HepG2 (cell line): Measurements from ENCODE around the gene CKLF. TPM values are rescaled to one million over a fixed set of nuclear protein-coding genes. Genes with fewer than 3 reads are reported as not detected.
A peak's percentile ranks its signal among the peaks of the same experiment; 100 is the strongest.

Source experiments
- AGO2 ChIP-seq: fragments of 200-400 bp; formaldehyde crosslinking; optimal IDR thresholded peaks from 2 replicates; pipeline ENCODE3; 2017; ENCODE audit warnings: mild to moderate bottlenecking, low read depth, low read length, moderate library complexity
- CENPX ChIP-seq: sonication (generic); formaldehyde crosslinking; IDR thresholded peaks from 2 replicates; pipeline ENCODE4 v1.9.0; 2021; ENCODE audit warnings: mild to moderate bottlenecking, missing genetic modification reagents, moderate library complexity
- CREBL2 ChIP-seq: sonication (generic); formaldehyde crosslinking; IDR thresholded peaks from 2 replicates; pipeline ENCODE4 v1.8.1; 2023; ENCODE audit warnings: missing genetic modification reagents, mild to moderate bottlenecking, borderline replicate concordance
- E2F2 ChIP-seq: sonication (generic); formaldehyde crosslinking; IDR thresholded peaks from 2 replicates; pipeline ENCODE4 v1.4.0; 2020; ENCODE audit warnings: missing genetic modification reagents, borderline replicate concordance
- ELF3 ChIP-seq: IDR thresholded peaks from 2 replicates; pipeline ENCODE4 v1.6.1; 2016; ENCODE audit warnings: missing genetic modification reagents, missing compliant biosample characterization
- GLI4 ChIP-seq: sonication (generic); formaldehyde crosslinking; IDR thresholded peaks from 2 replicates; pipeline ENCODE4 v1.5.1; 2020; ENCODE audit warnings: missing genetic modification reagents, mild to moderate bottlenecking, moderate library complexity, borderline replicate concordance
- NFYC ChIP-seq: IDR thresholded peaks from 2 replicates; pipeline ENCODE4 v1.6.1; 2016; ENCODE audit warnings: missing genetic modification reagents, missing compliant biosample characterization
- NONO ChIP-seq, 2 experiments: fragments of 450-650 bp in 1 of 2; sonication (generic) in 1 of 2; formaldehyde crosslinking in 1 of 2; IDR thresholded peaks in 1 of 2; conservative IDR thresholded peaks in 1 of 2; 2 replicates each; pipeline versions ENCODE4 v1.6.1 to v1.8.0; 2017 to 2022; ENCODE audit warnings: mild to moderate bottlenecking in 1 of 2, missing genetic modification reagents in 1 of 2, moderate library complexity in 1 of 2
- POGZ ChIP-seq: sonication (generic); formaldehyde crosslinking; IDR thresholded peaks from 2 replicates; pipeline ENCODE4 v1.4.0; 2020; ENCODE audit warnings: mild to moderate bottlenecking, missing genetic modification reagents
- POLR2G ChIP-seq: fragments of 200-400 bp; formaldehyde crosslinking; IDR thresholded peaks from 2 replicates; pipeline ENCODE4 v1.6.1; 2018; ENCODE audit warnings: mild to moderate bottlenecking, low read depth, low read length, moderate library complexity
- PRMT3 ChIP-seq: sonication (generic); formaldehyde crosslinking; IDR thresholded peaks from 2 replicates; pipeline ENCODE4 v1.8.1; 2022; ENCODE audit warnings: low read depth, mild to moderate bottlenecking, moderate library complexity, missing genetic modification reagents, borderline replicate concordance
- PRPF4 ChIP-seq: fragments of 200-400 bp; formaldehyde crosslinking; IDR thresholded peaks from 2 replicates; pipeline ENCODE4 v1.6.1; 2016; ENCODE audit warnings: low read length, low read depth; ENCODE audit not compliant: poor library complexity, severe bottlenecking
- RBFOX2 ChIP-seq: fragments of 200-400 bp; formaldehyde crosslinking; IDR thresholded peaks from 2 replicates; pipeline ENCODE4 v1.6.1; 2017; ENCODE audit warnings: low read depth, mild to moderate bottlenecking, low read length
- TCF7 ChIP-seq: sonication (generic); IDR thresholded peaks from 2 replicates; pipeline ENCODE4 v1.6.1; 2016; ENCODE audit warnings: antibody characterized with exemption, low read depth
- TEAD3 ChIP-seq: optimal IDR thresholded peaks from 2 replicates; pipeline ENCODE3; 2016; ENCODE audit warnings: borderline replicate concordance
- ZBTB38 ChIP-seq: sonication (generic); formaldehyde crosslinking; IDR thresholded peaks from 2 replicates; pipeline ENCODE4 v1.5.1; 2020; ENCODE audit warnings: mild to moderate bottlenecking, missing genetic modification reagents
- ZNF10 ChIP-seq: sonication (generic); formaldehyde crosslinking; IDR thresholded peaks from 2 replicates; pipeline ENCODE4 v1.4.0; 2020; ENCODE audit warnings: mild to moderate bottlenecking, low read depth, missing genetic modification reagents, borderline replicate concordance
- ZNF207 ChIP-seq: fragments of 450-650 bp; IDR thresholded peaks from 2 replicates; pipeline ENCODE4 v1.6.1; 2016; ENCODE audit warnings: antibody characterized with exemption, borderline replicate concordance
- ZNF260 ChIP-seq: sonication (generic); formaldehyde crosslinking; IDR thresholded peaks from 2 replicates; pipeline ENCODE4 v1.4.0; 2020; ENCODE audit warnings: missing genetic modification reagents, low read depth, mild to moderate bottlenecking, borderline replicate concordance
- ZNF44 ChIP-seq: sonication (generic); formaldehyde crosslinking; IDR thresholded peaks from 2 replicates; pipeline ENCODE4 v1.5.1; 2020; ENCODE audit warnings: mild to moderate bottlenecking, missing genetic modification reagents
- ZNF614 ChIP-seq: IDR thresholded peaks from 2 replicates; pipeline ENCODE4 v1.6.1; 2018; ENCODE audit warnings: missing biosample characterization, missing genetic modification reagents, inconsistent platforms, borderline replicate concordance
- polyA plus RNA-seq, 8 experiments: library from polyadenylated mRNA; depleted of rRNA in 3 of 8; stranded (reverse) in 7 of 8; unstranded in 1 of 8; fragments of >200 nt; fragmentation: Illumina TruSeq in 4 of 8; extraction: Trizol in 4 of 8; gene quantifications; 2 replicates each; pipeline versions ENCODE4 v1.2.1 to v1.2.3, GENCODE V29; 2011 to 2016; ENCODE audit warnings: low read depth in 4 of 8, missing spikeins in 1 of 8, mixed read lengths in 1 of 8; ENCODE audit not compliant: insufficient read depth in 1 of 8
- total RNA-seq, 5 experiments: library from RNA; depleted of rRNA; stranded (reverse); fragments of >200 nt; fragmentation: Illumina TruSeq; extraction: Trizol; gene quantifications; 2 replicates each; pipeline ENCODE4 v1.2.3, GENCODE V29; 2016; ENCODE audit warnings: low read depth in 1 of 5
- TF ChIP-seq, protein P1 (sequence below): sonication (generic); formaldehyde crosslinking; IDR thresholded peaks from 2 replicates; pipeline ENCODE4 v1.5.0; 2020; ENCODE audit warnings: missing genetic modification reagents
- TF ChIP-seq, protein P2 (sequence below): sonication (generic); formaldehyde crosslinking; IDR thresholded peaks from 2 replicates; pipeline ENCODE4 v1.4.0; 2020; ENCODE audit warnings: missing genetic modification reagents, borderline replicate concordance

The CKLF gene
- total and polyA plus RNA-seq, 2 of the 13 experiments (the other 11 are each of a cell fraction or from before 2014, with no cell fraction given) = 120 to 167 TPM

- TF ChIP-seq ZNF44 (CRISPR knock-in tag) (no peak), ZNF614 (CRISPR knock-in tag) (no peak), PRPF4 (no peak), POLR2G (no peak; the same call in 1 of the 2 replicates), ZNF260 (no peak), ELF3 (CRISPR knock-in tag) (no peak), ZNF207 (no peak), ZNF10 (no peak), CREBL2 (CRISPR knock-in tag) (no peak), TEAD3 (CRISPR knock-in tag) (peak; percentile 36), ZBTB38 (CRISPR knock-in tag) (peak; percentile 70; the same call in 1 of the 2 replicates), TCF7 (no peak), NFYC (CRISPR knock-in tag) (no peak), E2F2 (CRISPR knock-in tag) (no peak), AGO2 (peak; percentile 10), GLI4 (CRISPR knock-in tag) (no peak), NONO (IDR thresholded peaks at IDR 0.05) (no peak), NONO (CRISPR knock-in tag; conservative IDR thresholded peaks at IDR 0.05) (peak; percentile 20; the same call in 1 of the 2 replicates), PRMT3 (CRISPR knock-in tag) (no peak), POGZ (no peak), RBFOX2 (no peak), CENPX (CRISPR knock-in tag) (no peak)
- TF ChIP-seq, protein P1, sequence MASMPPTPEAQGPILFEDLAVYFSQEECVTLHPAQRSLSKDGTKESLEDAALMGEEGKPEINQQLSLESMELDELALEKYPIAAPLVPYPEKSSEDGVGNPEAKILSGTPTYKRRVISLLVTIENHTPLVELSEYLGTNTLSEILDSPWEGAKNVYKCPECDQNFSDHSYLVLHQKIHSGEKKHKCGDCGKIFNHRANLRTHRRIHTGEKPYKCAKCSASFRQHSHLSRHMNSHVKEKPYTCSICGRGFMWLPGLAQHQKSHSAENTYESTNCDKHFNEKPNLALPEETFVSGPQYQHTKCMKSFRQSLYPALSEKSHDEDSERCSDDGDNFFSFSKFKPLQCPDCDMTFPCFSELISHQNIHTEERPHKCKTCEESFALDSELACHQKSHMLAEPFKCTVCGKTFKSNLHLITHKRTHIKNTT (CRISPR knock-in tag) = no peak
- TF ChIP-seq, protein P2, sequence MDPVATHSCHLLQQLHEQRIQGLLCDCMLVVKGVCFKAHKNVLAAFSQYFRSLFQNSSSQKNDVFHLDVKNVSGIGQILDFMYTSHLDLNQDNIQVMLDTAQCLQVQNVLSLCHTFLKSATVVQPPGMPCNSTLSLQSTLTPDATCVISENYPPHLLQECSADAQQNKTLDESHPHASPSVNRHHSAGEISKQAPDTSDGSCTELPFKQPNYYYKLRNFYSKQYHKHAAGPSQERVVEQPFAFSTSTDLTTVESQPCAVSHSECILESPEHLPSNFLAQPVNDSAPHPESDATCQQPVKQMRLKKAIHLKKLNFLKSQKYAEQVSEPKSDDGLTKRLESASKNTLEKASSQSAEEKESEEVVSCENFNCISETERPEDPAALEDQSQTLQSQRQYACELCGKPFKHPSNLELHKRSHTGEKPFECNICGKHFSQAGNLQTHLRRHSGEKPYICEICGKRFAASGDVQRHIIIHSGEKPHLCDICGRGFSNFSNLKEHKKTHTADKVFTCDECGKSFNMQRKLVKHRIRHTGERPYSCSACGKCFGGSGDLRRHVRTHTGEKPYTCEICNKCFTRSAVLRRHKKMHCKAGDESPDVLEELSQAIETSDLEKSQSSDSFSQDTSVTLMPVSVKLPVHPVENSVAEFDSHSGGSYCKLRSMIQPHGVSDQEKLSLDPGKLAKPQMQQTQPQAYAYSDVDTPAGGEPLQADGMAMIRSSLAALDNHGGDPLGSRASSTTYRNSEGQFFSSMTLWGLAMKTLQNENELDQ = no peak
Measured at GRCh38 chr16:66614161-66614802, 61.9 kb downstream of the CKLF start (continued).
